Measurements from ENCODE around the gene TECPR2.

DNA sequence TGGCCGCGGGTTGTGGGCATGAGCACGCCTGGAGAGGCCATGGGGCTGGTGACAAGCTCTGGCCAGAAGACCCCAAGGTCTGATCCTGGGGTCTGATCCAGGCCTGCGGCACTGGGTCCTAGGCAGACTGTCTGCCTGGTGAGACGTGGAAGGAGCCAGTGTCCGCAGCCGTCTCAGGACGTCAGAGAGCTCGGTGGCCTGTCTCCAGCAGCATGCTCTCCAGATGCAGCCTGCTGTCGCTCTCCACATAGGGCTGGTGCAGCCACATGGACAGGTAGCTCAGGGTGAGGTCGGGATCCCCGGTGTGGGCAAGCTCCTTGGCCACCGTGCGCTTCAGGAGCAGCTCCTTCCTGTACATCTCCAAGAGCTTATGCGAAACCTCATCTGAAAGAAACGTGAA lies 14.4 kb upstream of the TECPR2 start:
- no peak for TF ChIP-seq POLR2A (IDR thresholded peaks at IDR 0.05; ENCODE audit: borderline replicate concordance, extremely low read depth, insufficient read depth, insufficient read length)
- TF ChIP-seq, protein P1, sequence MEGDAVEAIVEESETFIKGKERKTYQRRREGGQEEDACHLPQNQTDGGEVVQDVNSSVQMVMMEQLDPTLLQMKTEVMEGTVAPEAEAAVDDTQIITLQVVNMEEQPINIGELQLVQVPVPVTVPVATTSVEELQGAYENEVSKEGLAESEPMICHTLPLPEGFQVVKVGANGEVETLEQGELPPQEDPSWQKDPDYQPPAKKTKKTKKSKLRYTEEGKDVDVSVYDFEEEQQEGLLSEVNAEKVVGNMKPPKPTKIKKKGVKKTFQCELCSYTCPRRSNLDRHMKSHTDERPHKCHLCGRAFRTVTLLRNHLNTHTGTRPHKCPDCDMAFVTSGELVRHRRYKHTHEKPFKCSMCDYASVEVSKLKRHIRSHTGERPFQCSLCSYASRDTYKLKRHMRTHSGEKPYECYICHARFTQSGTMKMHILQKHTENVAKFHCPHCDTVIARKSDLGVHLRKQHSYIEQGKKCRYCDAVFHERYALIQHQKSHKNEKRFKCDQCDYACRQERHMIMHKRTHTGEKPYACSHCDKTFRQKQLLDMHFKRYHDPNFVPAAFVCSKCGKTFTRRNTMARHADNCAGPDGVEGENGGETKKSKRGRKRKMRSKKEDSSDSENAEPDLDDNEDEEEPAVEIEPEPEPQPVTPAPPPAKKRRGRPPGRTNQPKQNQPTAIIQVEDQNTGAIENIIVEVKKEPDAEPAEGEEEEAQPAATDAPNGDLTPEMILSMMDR (IDR thresholded peaks at IDR 0.05 in 2 of 3, conservative IDR thresholded peaks at IDR 0.05 in 1 of 3; ENCODE audit: borderline replicate concordance in 1 of 3, insufficient read depth in 1 of 3, low read depth in 2 of 3, low read length in 2 of 3) = no peak
